NCI-H2171 (cell line): ENCODE results near the gene FOSL2.

ENCODE experiments used
- DNase-seq: peaks from one replicate; lab custom pipeline; 2025; lab: John Stamatoyannopoulos, UW

The FOSL2 gene

DNA sequence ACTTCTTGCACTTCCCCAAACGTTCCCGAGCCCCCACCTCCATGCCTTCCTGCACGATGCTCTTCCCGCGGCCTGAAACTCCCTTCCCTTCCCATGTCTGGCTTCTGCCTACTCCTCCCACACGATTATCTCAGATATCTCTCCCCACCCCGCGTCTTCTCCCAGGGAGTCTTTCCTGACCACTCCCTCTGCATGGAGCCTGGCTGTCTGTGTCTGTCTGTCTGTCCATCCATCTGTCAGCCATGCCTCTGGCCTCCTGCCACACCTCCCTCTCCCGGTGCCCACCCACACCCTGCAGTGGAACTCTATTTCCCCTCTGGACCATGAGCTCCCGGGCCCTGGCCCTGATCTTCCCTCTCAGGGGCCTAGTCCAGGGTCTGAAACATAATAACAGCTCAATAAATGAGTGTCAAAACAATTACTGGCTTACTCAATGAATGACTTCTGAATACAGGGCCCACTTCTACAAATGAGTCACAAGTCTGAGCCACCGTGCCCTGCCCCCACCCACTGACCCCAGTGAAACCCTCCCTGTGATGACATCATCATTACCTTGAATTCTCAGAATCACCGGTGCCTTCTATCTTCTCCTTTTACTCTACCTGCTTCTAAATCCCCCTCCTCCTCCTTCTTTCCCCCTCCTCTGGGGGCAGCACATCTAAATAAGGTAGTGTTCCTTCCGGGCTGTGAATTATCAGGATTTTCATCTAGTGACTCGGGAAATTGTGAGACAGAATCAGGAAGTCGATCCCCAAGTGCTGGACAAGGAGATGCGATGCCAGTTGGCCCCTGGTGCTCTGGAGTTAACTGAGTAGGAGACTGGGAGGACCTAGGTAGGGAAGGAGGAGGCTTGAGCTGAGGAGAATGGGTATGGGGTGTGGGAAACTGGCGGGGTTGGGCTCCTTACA lies 57.1 kb downstream of the FOSL2 start:
- DNase-seq = no peak

- DNase-seq = no peak
These were observed 58.4 kb downstream of the FOSL2 start for GRCh38 chr2:28450901-28451565.

DNA sequence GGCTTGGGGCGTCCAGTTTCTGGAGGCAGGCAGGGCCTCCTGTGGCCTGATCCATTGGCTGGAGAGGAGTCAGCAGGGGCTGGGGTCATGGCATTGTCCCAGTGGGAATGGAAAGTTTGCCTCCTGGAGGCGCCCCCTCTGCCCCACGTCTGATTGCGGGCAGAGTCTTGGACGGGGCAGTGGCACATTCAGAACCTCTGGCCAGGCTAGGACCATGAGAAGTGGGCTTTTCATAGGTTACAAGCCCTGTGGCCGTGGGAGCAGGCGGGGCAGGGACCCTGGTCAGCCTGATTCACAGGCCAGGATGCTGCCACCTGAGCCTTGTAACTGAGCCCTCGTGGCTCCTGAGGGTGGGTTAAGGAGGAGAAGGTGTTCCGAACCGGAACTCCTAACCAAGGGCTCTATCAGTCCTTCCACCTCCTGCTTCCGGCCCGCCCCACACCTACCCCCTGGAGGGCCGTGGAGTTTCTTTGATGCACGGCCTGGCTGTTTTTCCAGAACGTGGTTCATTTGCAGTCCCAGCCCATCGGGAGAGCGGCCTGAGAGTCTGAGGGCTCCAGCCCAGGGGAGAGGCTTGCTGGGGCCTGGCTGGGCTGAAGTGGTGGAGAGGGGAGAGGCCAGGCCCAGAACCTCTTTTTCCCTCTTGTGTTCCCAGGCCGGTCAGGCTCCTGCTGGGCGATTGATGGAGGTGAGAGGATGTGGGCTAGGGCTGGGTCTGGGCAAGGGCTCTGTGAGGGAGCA lies 59.3 kb downstream of the FOSL2 start:
- DNase-seq = no peak

GRCh38 chr2:28452534-28453081 lies 60.0 kb downstream of the FOSL2 start:
- no peak for DNase-seq

DNA sequence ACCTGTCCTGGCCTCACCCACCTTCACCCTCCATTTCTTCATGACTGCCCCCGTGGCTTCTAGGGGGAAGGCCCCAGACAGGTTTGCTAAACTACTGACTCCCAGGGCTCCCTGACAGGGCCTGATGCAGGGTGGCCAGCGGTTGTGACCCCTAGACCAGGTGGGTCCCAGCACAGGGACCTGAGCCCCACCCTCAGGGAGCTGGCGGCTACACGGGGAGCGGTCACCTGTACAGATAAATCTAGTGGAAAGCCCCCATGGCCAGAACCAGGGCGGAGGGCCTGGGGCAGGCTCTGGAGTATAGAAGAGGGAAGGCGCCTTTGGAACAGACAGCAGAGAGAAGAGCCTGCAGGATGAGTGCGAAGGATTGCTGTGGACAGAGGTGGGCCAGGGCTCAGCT lies 60.7 kb downstream of the FOSL2 start:
- DNase-seq = no peak

GRCh38 chr2:28454016-28454930 lies 61.6 kb downstream of the FOSL2 start:
- no peak for DNase-seq

DNA sequence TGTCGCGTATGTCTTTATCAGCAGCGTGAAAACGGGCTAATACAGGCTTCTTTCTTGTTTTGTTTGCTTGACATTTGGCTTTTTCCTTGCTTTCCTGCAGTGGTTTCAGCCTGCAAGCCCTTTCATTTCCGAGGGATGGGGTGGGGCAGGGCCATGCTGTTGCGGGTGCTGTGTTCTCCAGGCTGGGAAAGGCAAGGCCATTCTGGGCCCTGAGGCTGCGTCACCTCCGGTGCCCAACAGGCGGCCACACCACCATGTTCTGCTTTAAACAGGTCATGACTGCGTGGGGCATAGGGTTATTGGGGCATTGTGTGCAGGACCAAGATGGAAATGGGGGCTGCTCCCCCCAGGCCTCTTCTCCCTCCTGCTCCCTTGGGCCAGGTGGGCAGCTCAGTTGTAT lies 64.6 kb downstream of the FOSL2 start:
- DNase-seq = no peak

- DNase-seq = no peak
These were observed 68.4 kb downstream of the FOSL2 start for GRCh38 chr2:28461056-28461455.

DNA sequence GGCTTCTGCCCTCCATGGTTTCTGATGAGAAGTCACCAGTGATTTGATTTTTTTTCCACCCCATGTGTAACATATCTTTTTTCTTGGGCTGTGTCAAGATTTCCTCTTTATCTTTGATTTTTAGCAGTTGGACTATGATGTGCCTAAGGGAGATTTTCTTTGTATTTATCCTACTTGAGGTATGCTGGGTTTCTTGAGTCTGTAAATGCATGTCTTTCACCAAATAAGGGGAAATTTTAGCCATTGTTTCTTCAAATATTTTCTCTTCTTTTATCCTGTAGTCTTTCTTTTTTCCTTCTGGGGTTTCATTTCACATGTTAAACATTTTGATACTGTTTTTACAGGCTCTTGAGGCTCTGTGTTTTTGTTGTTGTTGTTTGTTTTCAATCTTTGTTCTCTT lies 69.5 kb downstream of the FOSL2 start:
- DNase-seq = no peak

GRCh38 chr2:28463211-28463816 lies 70.7 kb downstream of the FOSL2 start:
- no peak for DNase-seq

DNA sequence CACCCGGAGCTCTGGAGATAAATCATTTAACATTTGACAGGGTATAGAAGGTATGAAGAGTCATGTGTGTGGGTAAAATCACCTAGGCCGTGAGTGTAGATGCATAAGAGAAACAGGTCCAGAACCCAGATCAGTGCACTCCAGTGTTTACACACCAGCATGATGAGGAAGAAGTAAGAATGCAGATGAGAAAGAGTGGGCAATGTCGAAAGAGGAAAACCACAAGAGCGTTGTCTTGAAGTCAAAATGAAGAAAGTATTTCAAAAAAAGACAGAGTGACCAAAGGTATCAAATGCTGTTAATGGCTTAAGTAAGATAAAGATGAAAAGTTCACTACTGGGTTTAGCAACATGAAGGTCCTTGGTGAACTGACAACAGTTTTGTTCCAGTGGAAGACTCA lies 71.2 kb downstream of the FOSL2 start:
- no peak for DNase-seq

DNA sequence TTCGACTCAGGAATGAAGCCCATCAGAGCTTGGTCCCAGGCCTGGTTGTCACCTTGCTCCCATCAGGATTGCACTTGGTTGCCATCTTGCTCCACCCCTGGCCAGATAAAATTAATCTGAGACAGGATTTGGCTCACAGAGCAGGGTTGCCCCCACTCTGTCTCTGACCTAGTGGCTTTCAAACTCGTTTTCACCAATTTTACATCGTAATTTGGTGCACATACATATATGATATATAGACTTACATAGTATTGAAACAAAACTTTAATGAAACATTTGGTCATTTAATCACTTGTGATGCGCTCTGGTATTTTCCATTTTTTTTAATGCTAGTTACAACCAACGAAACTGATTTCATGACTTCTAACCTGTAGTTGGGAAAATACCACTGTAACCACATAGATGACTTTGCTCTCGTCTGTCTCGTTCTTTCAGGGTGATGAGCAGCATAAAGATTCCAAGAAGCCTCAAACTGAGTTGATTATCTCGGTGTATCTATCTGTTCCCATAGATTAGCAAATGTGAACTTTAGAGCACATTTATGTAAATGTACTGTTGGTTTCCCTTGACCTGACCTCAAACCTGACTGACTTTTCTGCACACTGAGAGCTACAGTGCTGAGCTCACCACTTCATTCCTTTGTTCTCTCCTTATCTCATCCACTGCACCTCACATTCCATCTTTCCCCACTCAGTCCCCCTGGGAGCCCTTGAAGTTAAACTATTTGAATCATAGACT lies 72.7 kb downstream of the FOSL2 start:
- DNase-seq = no peak
